Stimulated activated CD8-positive, alpha-beta memory T cell treated with anti-CD3 and anti-CD28 coated beads, Interleukin-2, amount 100 ng/mL, for 1 hour (primary cell): ENCODE data around the gene PALMD.
A peak's percentile ranks its signal among the peaks of the same experiment; 100 is the strongest.

Experiments used
- DNase-seq, 2 donors: peaks; one replicate each; pipeline ENCODE4 v3.0.0-alpha.2; 2020; ENCODE audit warnings: low read depth in 2 of 2

Gene PALMD

GRCh38 chr1:99697580-99697979 is 51.7 kb downstream of the PALMD start:
- DNase-seq, result no peak

DNA sequence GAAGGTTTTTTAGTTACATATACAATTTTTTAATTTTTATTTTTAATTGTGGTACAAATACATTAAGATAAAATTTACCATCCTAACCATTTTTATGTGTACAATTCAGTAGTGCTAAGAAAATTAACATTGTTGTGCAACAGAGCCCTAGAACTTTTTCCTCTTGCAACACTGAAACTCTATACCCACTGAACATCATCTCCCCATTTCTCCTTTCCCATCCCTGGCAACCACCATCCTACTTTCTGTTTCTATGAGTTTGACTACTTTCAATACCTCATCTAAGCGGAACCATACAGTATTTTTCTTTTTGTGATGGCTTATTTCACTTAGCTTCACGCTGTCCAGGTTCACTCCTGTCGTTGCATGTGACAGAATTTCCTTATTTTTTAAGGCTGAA is 54.1 kb downstream of the PALMD start:
- DNase-seq, result no peak

DNA sequence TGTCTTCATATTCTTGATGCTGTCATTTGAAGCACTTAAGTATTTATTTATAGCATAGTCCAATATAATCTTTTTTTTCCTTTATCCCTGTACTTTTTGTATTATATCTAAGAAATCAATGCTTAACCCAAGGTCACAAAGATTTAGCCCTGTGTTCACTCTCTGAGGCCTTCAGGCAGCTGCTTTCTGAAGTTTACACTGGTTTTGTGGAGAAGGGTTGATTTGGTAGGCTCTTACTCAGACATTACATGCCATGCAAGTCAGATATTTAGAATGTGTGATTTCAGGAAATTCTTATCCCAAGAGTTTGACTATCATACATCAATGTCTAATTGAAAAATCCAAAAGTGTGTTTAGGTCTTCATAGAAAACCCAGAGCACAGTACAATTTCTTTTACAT is 56.3 kb downstream of the PALMD start:
- DNase-seq, result no peak

GRCh38 chr1:99704356-99704816 is 58.5 kb downstream of the PALMD start:
- no peak for DNase-seq

DNA sequence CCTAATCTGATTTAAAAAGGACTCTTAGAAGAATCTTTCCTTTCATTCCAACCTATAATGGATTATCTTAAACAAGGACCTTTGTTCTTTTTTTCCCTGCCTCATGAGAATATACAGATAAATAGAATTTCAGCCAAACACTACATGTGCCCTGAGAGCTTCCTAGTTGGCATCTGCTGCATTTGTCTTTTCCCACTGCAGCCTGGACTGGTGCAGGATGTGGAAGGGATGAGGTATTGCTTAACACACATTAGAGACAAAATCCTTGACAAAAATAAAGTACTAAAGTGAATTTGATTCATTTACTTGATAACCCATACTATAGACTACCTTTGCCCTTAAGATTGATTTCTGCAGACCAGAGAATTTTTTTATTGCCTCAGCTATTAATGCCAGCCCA is 59.5 kb downstream of the PALMD start:
- DNase-seq, result no peak

- DNase-seq, result peak in 1 of 2 donors; percentile 26
These were observed 61.7 kb downstream of the PALMD start for GRCh38 chr1:99707535-99708142.

GRCh38 chr1:99710994-99711393 is 65.1 kb downstream of the PALMD start:
- DNase-seq, result no peak

- no peak for DNase-seq
These were observed 67.1 kb downstream of the PALMD start for GRCh38 chr1:99713006-99713405.

DNA sequence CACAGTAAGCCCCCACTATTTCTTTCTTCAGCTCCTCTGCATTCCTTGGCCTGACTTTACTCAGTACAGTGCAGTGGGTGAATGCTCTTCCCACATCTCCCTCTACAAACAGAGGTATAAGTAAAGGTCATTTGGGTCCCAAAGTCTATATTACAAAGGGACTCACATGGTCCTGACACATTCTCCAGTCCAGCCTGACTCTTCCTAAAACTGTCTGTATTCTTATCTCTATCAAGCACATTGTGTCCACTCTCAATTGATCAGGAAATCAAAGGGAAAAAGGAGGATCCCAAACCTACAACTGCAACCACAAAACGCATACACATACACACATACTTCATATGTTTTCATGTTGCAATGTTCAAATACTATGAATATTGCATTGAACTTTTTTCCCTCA is 71.1 kb downstream of the PALMD start:
- no peak for DNase-seq

GRCh38 chr1:99723251-99723650 is 77.3 kb downstream of the PALMD start:
- no peak for DNase-seq

GRCh38 chr1:99725996-99726395 is 80.1 kb downstream of the PALMD start:
- DNase-seq, result no peak

DNA sequence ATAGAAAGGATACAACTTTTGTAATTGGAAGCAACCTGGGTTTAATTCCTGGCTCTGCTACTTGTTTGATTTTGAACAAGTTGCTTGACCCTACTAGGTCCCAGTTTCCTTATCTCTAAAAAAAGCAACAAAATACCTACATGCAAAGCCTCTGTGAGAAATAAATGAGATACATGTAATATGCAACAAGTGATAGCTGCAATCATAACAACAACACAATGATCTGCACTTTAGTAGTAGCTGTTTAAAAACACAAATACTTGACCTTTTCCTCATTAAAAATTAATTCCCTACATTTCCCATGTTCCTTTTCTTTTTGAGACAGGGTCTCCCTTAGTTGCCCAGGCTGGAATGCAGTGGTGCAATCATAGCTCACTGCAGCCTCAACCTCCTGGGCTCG is 80.5 kb downstream of the PALMD start:
- no peak for DNase-seq

DNA sequence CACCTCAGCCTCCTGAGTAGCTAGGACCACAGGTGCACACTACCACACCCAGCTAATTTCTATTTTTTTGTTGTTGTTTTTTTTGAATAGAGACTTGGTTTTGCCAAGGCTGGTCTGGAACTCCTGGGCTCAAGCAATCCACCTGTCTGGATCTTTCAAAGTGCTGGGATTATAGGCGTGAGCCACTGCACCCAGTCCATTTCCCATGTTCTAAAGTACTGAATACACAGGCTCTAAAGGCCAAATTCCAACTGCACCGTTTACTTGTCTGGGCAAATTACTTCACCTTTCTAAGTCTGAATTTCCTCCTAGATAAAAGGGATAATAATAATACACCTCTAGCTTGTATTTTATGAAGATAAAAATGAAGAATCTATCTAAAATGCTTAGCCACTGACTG is 80.9 kb downstream of the PALMD start:
- no peak for DNase-seq

DNA sequence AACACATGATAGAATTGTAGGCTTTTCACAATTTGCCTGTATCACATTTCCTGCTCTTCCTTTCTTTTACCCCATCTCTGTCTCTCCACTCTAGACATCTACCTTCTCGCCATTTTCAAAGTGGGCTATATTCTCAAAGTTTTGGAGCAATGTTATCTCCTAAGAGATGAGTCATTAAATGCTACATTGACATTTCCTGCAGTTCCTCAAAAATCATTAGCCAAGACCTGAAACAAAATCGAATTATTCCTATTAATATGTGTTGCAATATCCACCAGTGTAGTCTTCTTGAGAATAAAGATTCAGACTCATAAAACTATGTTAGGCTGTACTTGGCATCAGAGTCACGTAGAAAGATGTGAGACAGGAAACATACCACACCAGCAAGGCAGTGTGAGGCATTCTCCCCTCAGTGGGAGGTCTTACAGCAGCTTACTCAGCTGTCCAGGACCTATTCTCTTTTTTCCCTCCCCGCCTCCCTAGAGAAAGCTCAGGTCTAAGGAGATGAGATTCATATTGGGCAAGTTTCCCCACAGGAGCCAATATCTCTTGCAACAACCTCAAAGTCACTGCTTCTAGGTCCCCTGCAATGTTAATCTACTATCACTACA is 81.8 kb downstream of the PALMD start:
- no peak for DNase-seq

DNA sequence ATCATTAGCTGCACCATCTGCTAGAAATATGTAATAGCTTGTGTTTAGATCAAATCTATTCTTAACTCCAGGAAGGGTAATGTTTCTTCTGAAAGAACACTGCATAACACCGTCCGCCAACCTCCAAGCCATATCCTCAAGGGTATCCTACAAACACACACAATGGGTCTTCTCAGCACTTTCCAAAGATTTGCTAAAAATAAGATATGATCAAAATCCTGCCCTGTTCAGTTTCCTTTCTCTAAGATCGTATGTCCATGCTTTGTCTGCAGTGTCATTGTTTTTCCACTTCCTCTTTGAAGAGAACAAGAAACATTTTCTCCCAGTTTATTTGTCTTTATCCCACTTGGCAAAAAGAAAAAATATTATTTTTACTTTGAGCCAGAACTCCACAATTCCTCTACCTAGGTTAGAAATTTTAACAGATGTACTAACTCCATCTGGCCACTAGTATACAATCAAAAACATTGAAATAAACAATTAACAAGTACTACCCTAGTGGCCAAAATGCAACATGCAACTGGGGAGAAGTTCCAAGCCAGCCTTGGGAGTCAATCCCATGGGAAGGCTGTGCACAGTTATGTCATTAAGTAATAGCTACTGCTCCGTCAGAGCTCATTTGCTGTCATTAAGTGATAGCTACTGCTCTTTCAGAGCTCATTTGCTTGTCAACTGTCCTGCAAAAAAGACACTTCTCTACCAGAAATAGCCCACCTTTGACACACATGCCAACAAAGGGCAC is 82.8 kb downstream of the PALMD start:
- no peak for DNase-seq

- no peak for DNase-seq
These were observed 85.5 kb downstream of the PALMD start for GRCh38 chr1:99731384-99731783.

- DNase-seq, result no peak
These were observed 89.9 kb downstream of the PALMD start for GRCh38 chr1:99735852-99736251.

GRCh38 chr1:99737016-99737415 is 91.1 kb downstream of the PALMD start:
- no peak for DNase-seq

DNA sequence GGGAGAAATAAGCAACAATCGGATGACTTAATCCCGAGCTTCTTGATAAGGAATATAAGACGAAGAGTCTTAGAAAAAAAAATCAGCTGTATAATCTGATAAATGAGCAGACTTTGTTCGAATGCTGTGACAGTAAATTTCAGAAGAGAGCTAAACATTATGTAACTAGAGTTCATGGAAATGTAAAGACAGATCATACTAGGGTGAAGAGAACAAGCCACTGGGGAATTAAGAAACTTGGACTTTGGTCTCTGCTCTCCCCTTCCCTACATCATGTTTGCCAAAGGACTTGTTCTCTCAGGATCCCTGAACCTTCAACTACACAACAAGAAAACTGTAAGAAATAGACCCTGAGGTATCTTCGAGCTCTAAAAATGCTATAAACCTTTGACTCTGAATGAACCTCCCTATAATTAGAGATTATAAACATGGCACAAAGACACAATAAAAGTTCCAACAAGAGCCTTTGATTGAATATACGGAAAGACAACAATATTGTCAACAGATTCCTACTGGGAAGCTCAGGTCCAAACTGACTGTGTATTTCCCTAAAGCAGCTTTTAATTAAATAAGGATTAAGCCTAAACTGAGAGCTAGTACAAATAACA is 93.0 kb downstream of the PALMD start:
- DNase-seq, result no peak

- no peak for DNase-seq
These were observed 94.2 kb downstream of the PALMD start for GRCh38 chr1:99740141-99740540.
